Measurements from ENCODE around the gene PLEKHG5. TPM values are rescaled to one million over a fixed set of nuclear protein-coding genes. Genes with fewer than 3 reads are reported as not detected.

The PLEKHG5 gene
- total RNA-seq, 4 donors from 2014 or later = 5.8 to 18.1 (median 12.0) TPM

- H3K27me3 ChIP-seq = peaks cover 0 to 20% (median 0%) of the 10 kb centered on the region in 4 donors
- peaks cover 28 to 47% (median 43%) of the 10 kb centered on the region in 4 donors for H3K4me1 ChIP-seq
- intact Hi-C loops (cut with DNase I) = no loop called here
- H3K36me3 ChIP-seq = no peaks in the 10 kb centered on the region
- DNase-seq (ENCODE audit: extremely low spot score) = no peak
- no peak overlapping the region for H3K4me3 ChIP-seq
- no peaks in the 10 kb centered on the region for H3K9me3 ChIP-seq
- 75% methylated on average over 27 of the region's 27 CpGs for WGBS
- no peak overlapping the region for H3K27ac ChIP-seq (replicated peaks in 1 of 4)
- TF ChIP-seq POLR2A (IDR thresholded peaks at IDR 0.05; ENCODE audit: low read depth) = no peak
These were observed 9.2 kb upstream of the PLEKHG5 start for GRCh38 chr1:6500544-6501278.

GRCh38 chr1:6499296-6499695, 7.8 kb upstream of the PLEKHG5 start:
- DNase-seq (ENCODE audit: extremely low spot score) = no peak
- Histone ChIP-seq H3K9me3 (no peaks in the 10 kb centered on the region), H3K27ac (replicated peaks in 1 of 4) (no peak overlapping the region), H3K4me1 (peaks cover 37 to 50% (median 48%) of the 10 kb centered on the region in 4 donors), H3K36me3 (no peaks in the 10 kb centered on the region), H3K4me3 (no peak overlapping the region), H3K27me3 (peaks cover 0 to 14% (median 0%) of the 10 kb centered on the region in 4 donors)
- 77% methylated on average over 4 of the region's 4 CpGs for WGBS
- TF ChIP-seq, protein P1, sequence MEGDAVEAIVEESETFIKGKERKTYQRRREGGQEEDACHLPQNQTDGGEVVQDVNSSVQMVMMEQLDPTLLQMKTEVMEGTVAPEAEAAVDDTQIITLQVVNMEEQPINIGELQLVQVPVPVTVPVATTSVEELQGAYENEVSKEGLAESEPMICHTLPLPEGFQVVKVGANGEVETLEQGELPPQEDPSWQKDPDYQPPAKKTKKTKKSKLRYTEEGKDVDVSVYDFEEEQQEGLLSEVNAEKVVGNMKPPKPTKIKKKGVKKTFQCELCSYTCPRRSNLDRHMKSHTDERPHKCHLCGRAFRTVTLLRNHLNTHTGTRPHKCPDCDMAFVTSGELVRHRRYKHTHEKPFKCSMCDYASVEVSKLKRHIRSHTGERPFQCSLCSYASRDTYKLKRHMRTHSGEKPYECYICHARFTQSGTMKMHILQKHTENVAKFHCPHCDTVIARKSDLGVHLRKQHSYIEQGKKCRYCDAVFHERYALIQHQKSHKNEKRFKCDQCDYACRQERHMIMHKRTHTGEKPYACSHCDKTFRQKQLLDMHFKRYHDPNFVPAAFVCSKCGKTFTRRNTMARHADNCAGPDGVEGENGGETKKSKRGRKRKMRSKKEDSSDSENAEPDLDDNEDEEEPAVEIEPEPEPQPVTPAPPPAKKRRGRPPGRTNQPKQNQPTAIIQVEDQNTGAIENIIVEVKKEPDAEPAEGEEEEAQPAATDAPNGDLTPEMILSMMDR (IDR thresholded peaks at IDR 0.05) = no peak
- TF ChIP-seq POLR2AphosphoS5 (IDR thresholded peaks at IDR 0.05) (no peak), EP300 (IDR thresholded peaks at IDR 0.05) (no peak), POLR2A (IDR thresholded peaks at IDR 0.05; ENCODE audit: low read depth) (no peak)
- intact Hi-C loops (cut with DNase I) = no loop called here

GRCh38 chr1:6498576-6499111, 7.2 kb upstream of the PLEKHG5 start:
- no peak for DNase-seq (ENCODE audit: extremely low spot score)
- Histone ChIP-seq H3K27ac (replicated peaks in 1 of 4) (no peak overlapping the region), H3K36me3 (no peaks in the 10 kb centered on the region), H3K9me3 (no peaks in the 10 kb centered on the region), H3K4me3 (no peak overlapping the region), H3K4me1 (peaks cover 37 to 50% (median 48%) of the 10 kb centered on the region in 4 donors), H3K27me3 (peaks cover 0 to 14% (median 0%) of the 10 kb centered on the region in 4 donors)
- intact Hi-C loops (cut with DNase I) = no loop called here
- TF ChIP-seq POLR2AphosphoS5 (IDR thresholded peaks at IDR 0.05) = no peak
- TF ChIP-seq, protein P1 (IDR thresholded peaks at IDR 0.05) = no peak
- no peak for TF ChIP-seq EP300 (IDR thresholded peaks at IDR 0.05)
- TF ChIP-seq POLR2A (IDR thresholded peaks at IDR 0.05; ENCODE audit: low read depth) = no peak
- WGBS = 75% methylated on average over 6 of the region's 13 CpGs

DNA sequence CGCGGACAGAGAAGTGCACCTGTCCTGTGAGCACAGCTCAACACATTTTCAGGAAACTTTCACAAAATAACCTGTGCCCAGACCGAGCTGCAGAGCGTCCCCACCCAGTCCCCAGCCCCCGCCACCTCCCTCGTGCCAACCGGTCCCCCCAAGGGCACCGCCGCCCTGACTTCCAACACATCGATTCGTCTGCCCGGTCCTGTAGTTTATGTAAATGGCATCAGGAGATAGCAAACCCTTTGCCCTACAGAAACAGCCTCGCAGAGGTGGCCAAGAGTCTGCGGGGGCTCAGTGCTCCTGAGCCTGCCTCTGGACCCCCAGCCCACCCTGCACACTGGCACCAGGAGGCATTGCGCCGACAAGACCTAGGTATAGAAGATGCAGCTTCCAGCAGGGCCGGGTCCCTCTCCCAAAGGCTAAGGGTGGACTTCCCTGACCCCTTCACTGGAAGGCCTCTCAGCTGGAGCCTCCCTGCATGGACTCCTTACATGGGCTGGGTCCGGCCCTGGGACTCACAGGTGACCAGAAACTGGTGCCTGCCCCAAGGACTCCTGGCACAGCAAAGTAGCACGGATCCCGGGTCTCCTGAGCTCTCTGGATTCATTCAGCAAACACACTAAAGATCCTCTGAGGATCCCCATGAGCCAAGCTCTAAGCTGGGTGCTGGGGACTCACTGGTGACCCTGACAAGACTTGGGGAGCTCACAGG, 6.6 kb upstream of the PLEKHG5 start:
- DNase-seq (ENCODE audit: extremely low spot score) = no peak
- Histone ChIP-seq H3K9me3 (no peaks in the 10 kb centered on the region), H3K36me3 (no peaks in the 10 kb centered on the region), H3K27me3 (peaks cover 0 to 14% (median 0%) of the 10 kb centered on the region in 4 donors), H3K4me1 (peaks cover 37 to 50% (median 47%) of the 10 kb centered on the region in 4 donors), H3K4me3 (peak overlapping the region; percentile 59 to 70 (median 66)), H3K27ac (replicated peaks in 1 of 4) (peak overlapping the region; percentile 5 to 71 (median 60))
- intact Hi-C loops (cut with DNase I) = no loop called here
- WGBS = 52% methylated on average over 11 of the region's 20 CpGs
- TF ChIP-seq, protein P1 (IDR thresholded peaks at IDR 0.05) = no peak
- TF ChIP-seq POLR2AphosphoS5 (IDR thresholded peaks at IDR 0.05) (no peak), POLR2A (IDR thresholded peaks at IDR 0.05; ENCODE audit: low read depth) (no peak), EP300 (IDR thresholded peaks at IDR 0.05) (no peak)
